BLaER1 (cell line): ENCODE data around the gene UACA.
"Not testable (repeated sequence)": the region's sequence is repeated elsewhere in the genome, so short reads cannot be mapped to it uniquely, and the experiment has no call there.

Experiments
- H3K27ac ChIP-seq: shearing (Covaris generic); formaldehyde crosslinking; 2 replicates; pipeline ENCODE4 v1.8.1; 2022
- H3K27me3 ChIP-seq: shearing (Covaris generic); formaldehyde crosslinking; 2 replicates; pipeline ENCODE4 v1.8.1; 2022
- H3K36me3 ChIP-seq: shearing (Covaris generic); formaldehyde crosslinking; 2 replicates; pipeline ENCODE4 v1.8.1; 2022
- H3K4me1 ChIP-seq: shearing (Covaris generic); formaldehyde crosslinking; 2 replicates; pipeline ENCODE4 v1.8.1; 2022
- H3K4me2 ChIP-seq: shearing (Covaris generic); formaldehyde crosslinking; 2 replicates; pipeline ENCODE4 v1.8.1; 2022
- H3K4me3 ChIP-seq: shearing (Covaris generic); formaldehyde crosslinking; 2 replicates; pipeline ENCODE4 v1.8.1; 2022
- H3K9ac ChIP-seq: shearing (Covaris generic); formaldehyde crosslinking; 2 replicates; pipeline ENCODE4 v1.8.1; 2022
- H3K9me3 ChIP-seq: shearing (Covaris generic); formaldehyde crosslinking; 2 replicates; pipeline ENCODE4 v1.8.1; 2022
- H4K20me1 ChIP-seq: shearing (Covaris generic); formaldehyde crosslinking; 2 replicates; pipeline ENCODE4 v1.8.1; 2022
- Cebpa-rat ChIP-seq: shearing (Covaris generic); IDR thresholded peaks from 2 replicates; pipeline ENCODE4 v1.8.1; 2022

Gene UACA

DNA sequence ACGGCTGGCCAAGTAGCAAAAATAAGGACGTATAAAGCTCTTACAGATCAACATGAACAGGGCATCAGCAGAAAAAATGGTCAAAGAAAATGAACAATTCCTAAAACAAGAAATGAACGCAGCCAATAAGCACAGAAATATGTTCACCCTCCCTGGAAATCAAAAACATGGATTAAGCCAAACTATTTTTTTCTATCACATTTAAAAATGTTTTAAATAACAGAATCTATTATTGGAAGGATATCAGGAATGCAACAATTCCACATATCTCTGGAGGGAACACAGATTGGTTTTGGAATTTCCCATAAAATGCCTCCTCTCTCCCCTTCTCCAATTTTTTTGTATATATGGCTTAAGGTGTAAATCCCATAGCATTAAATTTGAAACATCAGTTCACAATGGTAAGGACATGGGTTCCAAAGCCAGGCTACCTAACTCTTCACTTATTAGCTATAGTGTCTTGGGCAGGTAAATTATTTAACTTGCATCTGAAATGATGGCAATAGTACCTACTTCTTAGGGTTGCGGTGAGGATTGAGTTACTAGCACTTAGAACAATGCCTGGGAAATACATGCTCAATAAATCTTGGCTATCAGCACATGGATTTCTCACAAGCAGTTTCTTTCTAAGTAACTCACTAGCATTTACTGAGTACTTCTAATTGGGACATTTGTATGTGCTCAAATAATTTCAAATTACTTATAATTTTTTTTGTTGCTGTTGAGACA lies 10.1 kb downstream of the UACA start:
- Histone ChIP-seq H3K4me2 (no peak overlapping the region), H3K36me3 (no peaks in the 10 kb centered on the region), H4K20me1 (no peaks in the 10 kb centered on the region), H3K9ac (no peak overlapping the region), H3K27me3 (no peaks in the 10 kb centered on the region), H3K27ac (no peak overlapping the region), H3K4me3 (no peak overlapping the region), H3K9me3 (no peaks in the 10 kb centered on the region), H3K4me1 (peaks cover 14% of the 10 kb centered on the region)
- TF ChIP-seq Cebpa-rat, result no peak

DNA sequence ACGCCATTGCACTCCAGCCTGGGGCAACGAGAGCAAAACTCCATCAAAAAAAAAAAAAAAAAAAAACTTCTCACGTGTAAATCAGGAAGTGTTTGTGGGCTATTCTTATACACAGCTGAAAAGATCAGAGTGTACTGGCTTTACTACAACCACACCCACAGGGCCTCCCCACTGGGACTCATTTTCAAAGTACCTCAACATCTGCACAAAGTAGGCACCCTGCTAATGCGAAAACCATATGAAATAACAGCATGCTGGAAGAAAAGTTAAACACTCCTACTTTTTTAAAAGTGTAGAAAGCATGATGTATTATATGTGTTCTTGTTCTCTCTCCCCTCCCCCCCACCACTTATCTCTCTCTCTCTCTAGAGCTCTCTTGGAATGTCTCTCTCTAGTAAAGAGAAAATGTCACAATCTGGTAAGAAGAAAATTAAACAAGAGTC lies 11.1 kb downstream of the UACA start:
- TF ChIP-seq Cebpa-rat, result no peak
- no peak overlapping the region for H3K27ac ChIP-seq
- H3K27me3 ChIP-seq, result no peaks in the 10 kb centered on the region
- no peaks in the 10 kb centered on the region for H3K9me3 ChIP-seq
- H3K4me1 ChIP-seq, result peaks cover 14% of the 10 kb centered on the region
- H3K36me3 ChIP-seq, result no peaks in the 10 kb centered on the region
- no peaks in the 10 kb centered on the region for H4K20me1 ChIP-seq
- H3K9ac ChIP-seq, result no peak overlapping the region
- H3K4me3 ChIP-seq, result no peak overlapping the region
- H3K4me2 ChIP-seq, result peak overlapping the region; percentile 50

DNA sequence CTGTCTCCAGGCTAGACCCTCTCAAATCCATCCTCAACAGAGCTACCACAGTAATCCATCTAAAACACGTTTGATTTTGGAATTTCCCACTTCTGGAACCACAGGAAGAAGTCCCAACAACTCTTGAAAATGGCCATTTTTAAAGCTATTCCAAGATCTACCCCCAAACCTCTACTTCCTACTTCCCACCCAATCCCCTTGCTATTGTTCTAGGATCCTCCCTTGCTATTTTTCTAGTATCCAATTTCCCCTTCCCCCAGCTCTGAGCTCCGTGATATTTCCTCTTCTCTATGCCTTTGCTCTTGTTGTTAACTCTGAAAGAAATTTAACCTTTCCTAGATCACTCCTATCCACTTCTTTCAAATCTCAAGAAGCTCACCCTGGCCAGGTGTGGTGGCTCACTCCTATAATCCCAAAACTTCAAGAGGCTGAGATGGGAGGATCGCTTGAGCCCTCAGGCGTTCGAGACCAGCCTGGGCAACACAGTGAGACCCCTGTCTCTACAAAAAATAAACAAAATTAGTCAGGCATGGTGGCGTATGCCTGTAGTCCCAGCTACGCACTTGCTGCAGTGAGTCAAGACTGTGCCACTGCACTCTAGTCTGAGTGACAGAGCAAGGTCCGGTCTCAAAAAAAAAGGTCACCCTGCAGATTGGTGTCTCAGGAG lies 13.0 kb downstream of the UACA start:
- TF ChIP-seq Cebpa-rat, result no peak
- Histone ChIP-seq H4K20me1 (no peaks in the 10 kb centered on the region), H3K4me1 (peaks cover 14% of the 10 kb centered on the region), H3K9ac (no peak overlapping the region), H3K27ac (no peak overlapping the region), H3K4me2 (no peak overlapping the region), H3K27me3 (no peaks in the 10 kb centered on the region), H3K4me3 (no peak overlapping the region), H3K36me3 (no peaks in the 10 kb centered on the region), H3K9me3 (no peaks in the 10 kb centered on the region)

DNA sequence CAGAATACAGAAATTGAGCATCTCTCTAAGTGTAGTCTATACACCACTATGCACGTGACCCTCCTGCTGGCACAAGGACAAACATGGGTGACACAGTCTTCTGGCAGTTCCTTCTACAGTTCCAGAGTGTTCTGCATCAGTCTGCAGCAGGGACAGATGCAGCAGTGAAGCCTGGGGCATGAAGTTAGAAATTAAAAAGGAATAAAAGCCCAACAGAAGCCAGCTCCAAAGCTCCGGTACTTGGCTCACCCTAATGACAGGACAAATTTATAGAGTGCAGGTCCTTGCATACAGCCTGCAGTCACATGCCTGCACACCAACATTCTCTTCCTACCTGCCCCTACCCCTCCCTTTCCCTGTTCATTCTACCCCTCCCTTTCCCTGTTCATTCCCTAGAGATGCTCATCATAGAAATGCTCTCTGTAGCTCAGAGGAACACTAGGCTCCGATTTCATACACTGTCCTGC lies 15.0 kb downstream of the UACA start:
- no peaks in the 10 kb centered on the region for H3K9me3 ChIP-seq
- no peak for TF ChIP-seq Cebpa-rat
- no peaks in the 10 kb centered on the region for H4K20me1 ChIP-seq
- no peaks in the 10 kb centered on the region for H3K27me3 ChIP-seq
- peaks cover 14% of the 10 kb centered on the region for H3K4me1 ChIP-seq
- H3K4me2 ChIP-seq, result no peak overlapping the region
- H3K9ac ChIP-seq, result no peak overlapping the region
- H3K36me3 ChIP-seq, result no peaks in the 10 kb centered on the region
- no peak overlapping the region for H3K4me3 ChIP-seq
- H3K27ac ChIP-seq, result no peak overlapping the region

DNA sequence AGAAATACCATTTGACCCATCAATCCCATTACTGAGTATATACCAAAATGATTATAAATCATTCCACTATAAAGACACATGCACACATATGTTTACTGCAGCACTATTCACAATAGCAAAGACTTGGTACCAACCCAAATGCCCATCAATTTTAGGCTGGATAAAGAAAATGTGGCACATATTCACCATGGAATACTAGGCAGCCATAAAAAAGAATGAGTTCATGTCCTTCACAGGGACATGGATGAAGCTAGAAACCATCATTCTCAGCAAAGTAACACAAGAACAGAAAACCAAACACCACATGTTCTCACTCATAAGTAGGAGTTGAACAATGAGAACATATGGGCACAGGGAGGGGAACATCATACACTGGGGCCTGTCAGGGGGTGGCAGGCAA lies 16.8 kb downstream of the UACA start:
- not testable (repeated sequence) for H3K4me3 ChIP-seq, H3K27ac ChIP-seq, H4K20me1 ChIP-seq, H3K4me2 ChIP-seq, H3K4me1 ChIP-seq, H3K9ac ChIP-seq, H3K27me3 ChIP-seq, H3K36me3 ChIP-seq, H3K9me3 ChIP-seq

DNA sequence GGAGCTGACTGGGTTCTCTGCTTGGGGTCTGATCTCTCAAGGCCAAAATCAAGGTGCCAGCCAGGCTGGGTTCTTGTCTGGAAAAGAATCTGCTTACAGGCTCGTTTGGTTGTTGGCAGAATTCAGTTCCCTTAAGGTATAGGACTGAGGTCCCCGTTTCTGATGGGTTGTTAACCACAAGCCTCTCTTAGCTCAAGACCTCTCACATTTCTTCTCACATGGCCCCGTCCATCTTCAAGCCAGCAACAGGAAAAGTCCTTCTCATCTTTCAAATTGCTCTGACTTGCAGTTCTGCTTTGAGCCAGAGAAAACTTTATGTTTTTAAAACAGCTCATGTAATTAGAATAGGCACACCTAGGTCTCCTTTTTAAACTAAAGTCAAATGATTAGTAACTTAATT lies 20.4 kb downstream of the UACA start:
- Histone ChIP-seq H3K9ac (no peak overlapping the region), H3K4me2 (no peak overlapping the region), H3K9me3 (no peaks in the 10 kb centered on the region), H3K4me3 (no peak overlapping the region), H3K36me3 (no peaks in the 10 kb centered on the region), H4K20me1 (no peaks in the 10 kb centered on the region), H3K27me3 (no peaks in the 10 kb centered on the region), H3K4me1 (no peaks in the 10 kb centered on the region), H3K27ac (no peak overlapping the region)
- TF ChIP-seq Cebpa-rat, result no peak

DNA sequence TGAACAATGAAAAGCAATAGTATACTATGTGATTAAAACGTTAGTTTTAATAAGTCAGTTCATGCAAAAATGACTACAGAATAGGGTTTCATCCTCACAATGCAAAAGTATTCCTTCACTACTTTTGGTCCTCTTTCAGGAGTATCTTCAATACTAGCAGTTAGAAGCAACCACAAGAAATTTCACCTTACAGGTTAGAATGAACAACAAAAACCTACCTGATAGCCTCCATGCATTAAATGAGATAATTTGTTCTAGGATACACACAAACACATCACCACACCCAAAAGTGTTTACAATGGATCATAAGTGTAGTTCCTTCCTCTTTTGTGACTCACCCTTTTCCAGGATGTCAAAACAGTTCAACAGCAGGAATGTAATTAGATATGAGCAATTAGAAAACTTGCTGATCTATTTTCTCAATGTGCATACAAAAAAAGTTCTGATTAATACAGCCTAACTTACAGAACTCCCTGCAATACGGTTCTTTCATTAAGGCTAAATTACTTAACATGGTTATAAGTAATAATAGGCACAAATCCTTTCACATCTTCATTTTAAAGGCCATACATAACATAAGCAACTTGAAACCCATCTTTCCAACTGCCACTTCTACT lies 21.6 kb downstream of the UACA start:
- H3K4me1 ChIP-seq, result no peaks in the 10 kb centered on the region
- no peaks in the 10 kb centered on the region for H3K9me3 ChIP-seq
- H3K9ac ChIP-seq, result no peak overlapping the region
- no peaks in the 10 kb centered on the region for H4K20me1 ChIP-seq
- no peaks in the 10 kb centered on the region for H3K27me3 ChIP-seq
- no peak for TF ChIP-seq Cebpa-rat
- H3K4me3 ChIP-seq, result no peak overlapping the region
- H3K27ac ChIP-seq, result no peak overlapping the region
- H3K4me2 ChIP-seq, result no peak overlapping the region
- no peaks in the 10 kb centered on the region for H3K36me3 ChIP-seq

DNA sequence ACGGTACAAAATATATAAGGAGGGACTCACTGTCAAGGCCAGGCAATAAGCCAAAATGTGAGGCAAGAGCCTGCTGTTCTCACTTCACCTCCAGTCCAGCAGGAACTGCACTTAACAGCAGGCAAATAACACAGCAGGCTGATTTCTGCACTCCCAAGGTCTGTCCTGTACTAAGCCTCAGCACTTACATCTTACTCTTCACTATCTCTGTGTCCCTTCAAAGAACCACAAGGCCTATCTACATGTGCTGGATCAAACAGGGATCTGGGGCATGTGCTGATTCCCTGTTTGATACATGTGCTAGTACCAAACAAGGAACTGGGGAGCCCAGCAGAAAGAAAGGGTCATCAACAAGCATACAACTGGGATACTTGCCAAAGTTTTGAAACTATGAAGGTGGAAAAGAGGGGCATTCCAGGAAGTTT lies 22.2 kb downstream of the UACA start:
- Histone ChIP-seq H3K9ac (no peak overlapping the region), H3K4me2 (no peak overlapping the region), H3K9me3 (no peaks in the 10 kb centered on the region)

DNA sequence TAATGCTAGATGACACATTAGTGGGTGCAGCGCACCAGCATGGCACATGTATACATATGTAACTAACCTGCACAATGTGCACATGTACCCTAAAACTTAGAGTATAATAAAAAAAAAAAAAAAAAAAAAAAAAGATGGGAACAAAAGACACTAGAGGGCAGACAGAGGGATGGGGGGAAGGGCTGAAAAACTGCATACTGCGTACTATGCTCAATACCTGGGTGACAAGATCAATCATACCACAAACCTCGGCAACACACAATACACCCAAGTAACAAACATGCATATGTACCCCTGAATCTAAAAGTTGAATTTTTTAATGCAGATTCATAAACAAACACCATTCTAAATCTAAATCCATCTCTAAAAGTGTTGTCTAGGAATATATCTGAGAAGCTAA lies 28.3 kb downstream of the UACA start:
- H3K9ac ChIP-seq, H3K36me3 ChIP-seq, H3K27me3 ChIP-seq, H3K4me1 ChIP-seq, H3K4me3 ChIP-seq, H3K27ac ChIP-seq, H3K4me2 ChIP-seq, H4K20me1 ChIP-seq, H3K9me3 ChIP-seq: not testable (repeated sequence)

More for the DNA sequence above, 22.2 kb downstream of the UACA start:
- no peaks in the 10 kb centered on the region for H4K20me1 ChIP-seq
- H3K36me3 ChIP-seq, result no peaks in the 10 kb centered on the region
- TF ChIP-seq Cebpa-rat, result no peak
- no peaks in the 10 kb centered on the region for H3K27me3 ChIP-seq
- H3K27ac ChIP-seq, result no peak overlapping the region
- no peak overlapping the region for H3K4me3 ChIP-seq
- H3K4me1 ChIP-seq, result no peaks in the 10 kb centered on the region

DNA sequence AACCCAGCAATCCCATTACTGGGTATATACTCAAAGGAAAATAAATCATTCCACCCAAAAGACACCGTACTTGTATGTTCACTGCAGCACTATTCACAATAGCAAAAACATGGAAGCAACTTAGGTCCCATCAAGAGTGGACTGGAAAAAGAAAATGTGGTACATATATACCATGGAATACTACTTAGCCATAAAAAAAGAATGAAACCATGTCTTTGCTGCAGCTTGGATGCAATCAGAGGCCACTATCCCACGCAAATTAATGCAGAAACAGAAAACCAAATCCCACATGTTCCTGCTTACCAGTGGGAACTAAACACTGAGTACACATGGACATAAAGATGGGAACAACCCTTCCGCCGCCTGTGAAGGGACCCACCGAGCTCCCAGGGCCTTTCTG lies 34.2 kb downstream of the UACA start:
- Histone ChIP-seq H3K4me2 (no peak overlapping the region), H3K9ac (no peak overlapping the region), H4K20me1 (no peaks in the 10 kb centered on the region), H3K27ac (no peak overlapping the region), H3K4me3 (no peak overlapping the region), H3K27me3 (no peaks in the 10 kb centered on the region), H3K9me3 (0 out of 2 replicates have a peak, but pooled peaks cover 5% of the 10 kb centered on the region), H3K4me1 (peaks cover 5% of the 10 kb centered on the region; the same call in 1 of the 2 replicates), H3K36me3 (no peaks in the 10 kb centered on the region)
- no peak for TF ChIP-seq Cebpa-rat
